Stimulated activated CD4-positive, alpha-beta T cell treated with anti-CD3 and anti-CD28 coated beads, TNF-alpha, amount 100 ng/mL, for 48 hours (primary cell): ENCODE results near the gene RBAK.
"Not testable (repeated sequence)": the region's sequence is repeated elsewhere in the genome, so short reads cannot be mapped to it uniquely, and the experiment has no call there.

ENCODE experiments used
- DNase-seq, 3 donors: peaks; one replicate each; pipeline ENCODE4 v3.0.0-alpha.2; 2020; ENCODE audit warnings: low read depth in 3 of 3

Gene RBAK

DNA sequence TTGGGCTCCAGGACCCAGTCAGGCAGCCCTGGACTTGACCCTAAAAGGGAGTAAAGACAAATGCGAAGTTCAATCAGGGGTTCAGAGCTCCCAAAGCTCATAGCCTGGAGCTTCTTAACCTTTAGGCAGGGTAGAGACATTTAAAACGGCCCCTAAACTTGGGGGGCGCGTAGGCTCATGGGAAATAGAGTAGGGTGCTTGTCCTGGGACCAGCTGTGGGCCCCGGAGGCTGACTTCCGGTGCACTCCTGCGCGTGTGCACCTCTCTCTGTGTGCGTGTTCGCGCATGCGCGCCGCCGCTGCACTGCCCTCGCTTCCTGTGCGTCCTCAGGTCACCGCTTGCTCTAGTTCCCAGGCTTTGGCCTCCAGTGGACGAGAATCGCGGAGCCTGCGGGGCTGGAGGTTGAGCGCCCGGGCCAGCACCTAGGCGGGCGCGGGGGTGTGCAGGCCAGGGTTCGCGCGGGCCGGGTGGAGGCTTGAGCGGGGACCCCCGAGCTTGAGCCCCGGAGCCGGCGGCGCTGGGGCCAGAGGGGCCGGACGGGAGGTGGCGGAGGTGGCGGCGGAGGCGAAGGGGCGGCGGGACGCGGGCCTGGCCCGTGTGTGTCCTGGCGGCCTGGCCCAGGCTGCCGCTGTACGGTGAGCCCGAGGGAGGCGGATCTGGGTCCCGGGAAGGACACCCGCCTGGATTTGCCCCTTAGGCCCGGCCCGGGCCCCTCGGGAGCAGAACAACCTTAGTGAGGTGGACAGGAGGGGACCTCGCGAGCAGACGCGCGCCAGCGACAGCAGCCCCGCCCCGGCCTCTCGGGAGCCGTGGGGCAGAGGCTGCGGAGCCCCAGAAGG lies at the start of gene RBAK:
RBAK (plus strand) TSS at position 303 of the 839 bp plus-strand sequence. CDS start 2,217 bp downstream, outside the sequence.
- DNase-seq, result peak; percentile 74 to 86 (median 80)

DNA sequence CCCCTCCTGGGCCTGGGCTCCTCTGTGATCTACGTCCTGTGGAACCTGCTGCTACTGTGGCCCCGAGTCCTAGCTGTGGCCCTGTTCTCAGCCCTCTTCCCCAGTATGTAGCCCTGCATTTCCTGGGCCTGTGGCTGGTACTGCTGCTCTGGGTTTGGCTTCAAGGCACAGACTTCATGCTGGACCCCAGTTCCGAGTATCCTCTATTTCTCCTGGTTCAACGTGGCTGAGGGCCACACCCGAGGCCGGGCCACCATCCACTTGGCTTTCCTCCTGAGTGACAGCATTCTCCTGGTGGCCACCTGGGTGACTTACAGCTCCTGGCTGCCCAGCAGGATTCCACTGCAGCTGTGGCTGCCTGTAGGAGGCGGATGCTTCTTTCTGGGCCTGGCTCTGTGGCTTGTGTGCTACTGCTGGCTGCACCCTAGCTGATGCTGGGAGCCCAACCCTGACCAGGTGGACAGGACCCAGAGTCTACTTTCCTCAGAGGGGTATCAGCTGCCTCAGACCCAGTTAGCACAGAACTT lies 48.9 kb upstream of the RBAK start:
- no peak for DNase-seq

- DNase-seq, result no peak
These were observed 47.4 kb upstream of the RBAK start for GRCh38 chr7:4998244-4998643.

DNA sequence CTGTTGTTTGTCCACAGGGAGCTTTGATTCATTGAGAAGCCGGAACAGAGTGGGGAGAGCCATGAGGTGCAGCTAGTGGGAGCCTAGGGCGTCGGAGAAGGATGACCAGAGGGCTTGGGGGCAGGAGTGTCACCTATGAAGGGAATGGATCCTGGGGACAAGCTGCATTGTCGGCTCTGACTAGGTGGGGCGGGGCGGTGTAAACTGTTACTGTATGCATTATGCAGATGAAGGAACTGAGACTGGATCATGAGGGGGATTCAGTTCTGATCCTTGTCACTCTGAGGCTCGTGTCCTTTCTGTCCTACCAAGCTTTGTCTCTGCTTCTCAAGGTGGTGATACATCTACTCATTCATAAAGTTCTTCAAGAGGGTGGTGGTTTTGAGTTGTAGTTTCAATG lies 46.8 kb upstream of the RBAK start:
- DNase-seq, result no peak

GRCh38 chr7:4999369-4999950 lies 46.2 kb upstream of the RBAK start:
- DNase-seq, result no peak

GRCh38 chr7:5001003-5001402 lies 44.7 kb upstream of the RBAK start:
- DNase-seq, result no peak

DNA sequence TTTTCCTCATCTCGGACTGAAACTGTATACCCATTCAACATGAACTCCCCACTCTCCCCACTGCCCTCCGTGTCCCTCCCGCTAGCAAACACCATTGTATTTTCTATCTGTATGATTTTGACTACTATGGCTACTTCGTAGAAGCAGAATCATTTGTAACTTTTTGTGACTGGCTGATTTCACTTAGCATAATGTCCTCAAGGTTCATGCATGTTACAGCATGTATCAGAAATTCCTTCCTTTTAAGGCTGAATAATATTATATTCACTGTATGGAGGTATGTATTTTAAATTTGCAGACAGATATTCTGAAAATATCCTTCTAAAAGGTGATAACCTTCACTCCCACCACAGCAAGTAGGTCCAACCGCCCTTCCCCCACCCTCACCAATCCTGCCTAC lies 43.7 kb upstream of the RBAK start:
- no peak for DNase-seq

DNA sequence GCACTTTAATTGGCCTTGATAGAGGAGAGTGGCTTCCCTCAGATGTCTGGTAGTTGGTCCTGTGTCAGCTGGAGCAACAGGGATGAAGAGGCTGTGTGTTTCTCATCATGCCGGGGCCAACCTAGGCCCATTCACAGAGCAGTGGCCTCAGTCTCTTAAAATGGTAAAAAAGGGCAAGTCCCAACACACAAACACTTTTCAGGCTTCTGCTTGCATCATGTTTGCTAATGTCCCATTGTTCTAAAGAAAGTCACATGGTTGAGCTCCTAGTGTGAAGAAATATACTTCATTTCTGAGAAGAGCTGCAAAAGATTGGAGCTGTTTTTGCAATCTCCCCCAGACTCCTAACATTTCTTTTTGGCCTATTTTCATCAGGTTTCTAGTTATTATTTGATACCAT lies 40.6 kb upstream of the RBAK start:
- no peak for DNase-seq

- DNase-seq, result no peak
These were observed 32.7 kb upstream of the RBAK start for GRCh38 chr7:5012985-5013384.

GRCh38 chr7:5015936-5016335 lies 29.7 kb upstream of the RBAK start:
- not testable (repeated sequence) for DNase-seq

DNA sequence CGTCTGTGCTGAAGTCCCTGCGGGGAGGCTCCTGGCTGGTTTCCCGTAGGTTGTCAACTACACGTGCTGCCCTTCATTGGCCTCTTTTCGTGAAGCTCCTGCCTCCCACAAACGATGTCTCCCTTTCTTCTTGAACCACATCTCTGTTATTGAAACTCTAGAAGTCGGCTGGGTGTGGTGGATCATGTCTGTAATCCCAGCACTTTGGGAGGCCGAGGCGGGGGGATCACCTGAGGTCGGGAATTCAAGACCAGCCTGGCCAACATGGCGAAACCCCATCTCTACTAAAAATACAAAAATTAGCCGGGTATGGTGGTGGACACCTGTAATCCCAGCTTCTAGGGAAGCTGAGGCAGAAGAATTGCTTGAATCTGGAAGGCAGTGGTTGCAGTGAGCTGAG lies 28.0 kb upstream of the RBAK start:
- DNase-seq, result not testable (repeated sequence)

DNA sequence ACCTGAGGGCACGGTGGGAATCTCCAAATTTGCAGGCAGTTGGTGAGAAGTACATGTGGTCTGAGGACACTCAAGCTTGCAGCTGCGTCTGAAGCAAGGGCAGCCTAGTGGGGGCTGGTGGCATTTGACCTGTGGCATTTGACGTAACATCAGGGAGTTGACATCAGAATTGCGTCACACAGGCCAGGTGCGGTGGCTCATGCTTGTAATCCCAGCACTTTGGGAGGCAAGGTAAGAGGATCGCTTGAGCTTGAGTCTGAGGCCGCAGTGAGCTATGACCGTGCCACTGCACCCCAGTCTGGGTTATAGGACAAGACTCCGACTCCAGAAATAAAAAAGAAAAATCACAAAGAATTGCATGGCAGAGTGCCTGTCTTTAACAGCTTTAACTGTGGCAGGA lies 25.6 kb upstream of the RBAK start:
- no peak for DNase-seq

DNA sequence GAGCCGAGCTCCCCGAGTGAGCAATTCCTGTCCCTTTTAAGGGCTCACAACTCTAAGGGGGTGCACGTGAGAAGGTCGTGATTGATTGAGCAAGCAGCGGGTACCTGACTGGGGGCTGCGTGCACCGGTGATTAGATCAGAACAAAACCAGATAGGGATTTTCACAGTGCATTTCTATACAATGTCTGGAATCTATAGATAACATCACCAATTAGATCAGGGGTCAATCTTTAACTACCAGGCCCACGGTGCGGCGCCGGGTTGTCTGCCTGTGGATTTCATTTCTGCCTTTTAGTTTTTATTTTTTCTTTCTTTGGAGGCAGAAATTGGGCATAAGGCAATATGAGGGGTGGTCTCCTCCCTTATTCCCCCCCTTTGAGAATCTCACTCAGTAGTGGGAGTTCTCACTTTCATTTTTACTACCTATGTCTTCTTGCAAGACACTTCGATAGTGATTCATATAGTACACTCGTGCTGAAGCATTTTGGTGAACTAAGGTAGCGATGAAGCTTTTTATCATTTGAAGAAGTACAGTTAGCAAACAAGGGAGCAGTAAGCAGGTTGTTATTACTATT lies 24.6 kb upstream of the RBAK start:
- not testable (repeated sequence) for DNase-seq

GRCh38 chr7:5023626-5024025 lies 22.0 kb upstream of the RBAK start:
- not testable (repeated sequence) for DNase-seq

GRCh38 chr7:5027796-5028410 lies 17.8 kb upstream of the RBAK start:
- DNase-seq, result not testable (repeated sequence)

DNA sequence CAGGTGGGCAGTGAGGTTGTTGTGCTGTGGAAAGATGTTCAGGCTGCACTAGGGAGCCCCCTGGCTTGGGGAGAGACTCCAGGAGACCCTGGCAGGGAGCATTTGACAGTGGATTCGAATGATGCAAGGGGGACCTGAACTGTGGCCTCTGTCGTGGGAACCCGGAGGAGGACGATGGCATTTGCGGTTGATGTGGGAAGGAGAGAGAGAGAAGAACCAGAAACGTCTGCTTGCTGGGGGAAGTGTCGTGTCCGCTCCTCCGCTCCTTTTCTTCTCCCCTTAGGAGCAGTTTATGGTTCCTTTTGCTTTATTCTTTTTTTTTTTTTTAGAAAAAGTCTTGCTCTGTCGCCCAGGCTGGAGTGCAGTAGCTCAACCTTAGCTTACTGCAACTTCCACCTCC lies 12.5 kb upstream of the RBAK start:
- DNase-seq, result not testable (repeated sequence)

- no peak for DNase-seq
These were observed 10.4 kb upstream of the RBAK start for GRCh38 chr7:5035276-5035675.

DNA sequence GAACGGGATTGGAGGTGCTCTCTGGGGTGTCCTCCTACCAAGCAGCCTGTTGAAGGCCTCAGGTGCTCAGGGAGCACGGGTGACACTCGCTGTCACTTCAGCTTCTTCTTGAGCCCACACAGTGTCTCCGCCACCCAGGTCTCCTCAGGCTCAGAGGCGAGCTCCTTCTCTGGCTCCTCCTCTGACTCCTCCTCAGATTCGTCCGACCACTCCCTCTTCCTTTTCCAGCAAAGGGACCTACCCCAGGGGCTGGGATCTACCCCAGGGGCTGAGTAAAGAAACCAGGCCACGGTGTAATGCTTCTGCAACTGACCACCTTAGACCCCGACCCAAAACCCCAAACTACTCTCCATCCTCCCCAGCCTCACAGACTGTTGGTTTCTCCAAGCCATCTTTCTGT lies 9.2 kb upstream of the RBAK start:
- DNase-seq, result no peak

- DNase-seq, result no peak
These were observed 4.6 kb upstream of the RBAK start for GRCh38 chr7:5041047-5041446.

GRCh38 chr7:5043661-5044060 lies 2.0 kb upstream of the RBAK start:
- DNase-seq, result no peak

GRCh38 chr7:5046397-5046732 lies 705 bp downstream of the RBAK start:
- DNase-seq, result not testable (repeated sequence)

DNA sequence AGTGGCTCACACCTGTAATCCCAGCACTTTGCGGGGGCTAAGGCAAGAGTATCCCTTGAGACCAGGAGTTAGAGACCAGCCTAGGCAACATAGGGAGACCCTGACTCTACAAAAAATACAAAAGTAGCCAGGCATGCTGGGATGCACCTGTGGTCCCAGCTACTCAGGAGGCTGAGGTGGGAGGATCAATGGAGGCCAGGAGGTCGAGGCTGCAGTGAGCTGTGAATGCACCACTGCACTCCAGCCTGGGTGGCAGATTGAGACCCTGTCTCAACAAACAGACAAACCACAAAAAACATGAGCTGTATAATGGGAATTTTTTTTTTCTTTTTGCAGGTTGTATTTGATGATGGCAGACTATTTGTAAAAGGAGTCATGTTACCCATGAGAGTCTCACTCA lies 1.5 kb downstream of the RBAK start:
- DNase-seq, result not testable (repeated sequence)
